GM18868 (cell line): ENCODE measurements around the gene FETUB.
"Not testable (repeated sequence)": the region's sequence is repeated elsewhere in the genome, so short reads cannot be mapped to it uniquely, and the experiment has no call there.

Experiments
- ATAC-seq: cut with Tn5 transposase; IDR thresholded peaks from one replicate; pipeline ENCODE4 v1.9.1; 2021; ENCODE audit warnings: mild to moderate bottlenecking, moderate library complexity; ENCODE audit not compliant: unreplicated experiment

The FETUB gene

GRCh38 chr3:186671051-186671450 is 30.9 kb downstream of the FETUB start:
- no peak for ATAC-seq

- no peak for ATAC-seq
These were observed 38.4 kb downstream of the FETUB start for GRCh38 chr3:186678604-186679003.

- ATAC-seq: no peak
These were observed 39.0 kb downstream of the FETUB start for GRCh38 chr3:186679151-186679550.

DNA sequence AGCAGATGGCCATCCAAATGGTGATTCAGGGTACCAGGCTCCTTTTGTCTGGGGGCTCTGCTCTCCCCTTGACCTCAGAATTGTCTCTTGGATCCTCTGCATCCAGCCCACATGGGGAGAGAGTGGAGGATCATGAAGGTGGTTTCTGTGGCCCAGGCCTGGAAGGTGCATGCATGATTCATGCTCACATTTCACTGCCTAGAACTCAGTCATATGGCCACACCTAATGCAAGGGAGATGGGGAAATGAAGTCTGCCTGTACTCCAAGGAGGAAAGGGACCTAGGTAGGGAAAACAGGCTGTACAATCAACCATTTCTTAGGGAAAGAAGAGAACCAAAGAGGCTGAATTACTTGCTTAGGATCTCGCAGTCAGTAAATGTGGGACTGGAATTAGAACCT is 40.7 kb downstream of the FETUB start:
- ATAC-seq: no peak

DNA sequence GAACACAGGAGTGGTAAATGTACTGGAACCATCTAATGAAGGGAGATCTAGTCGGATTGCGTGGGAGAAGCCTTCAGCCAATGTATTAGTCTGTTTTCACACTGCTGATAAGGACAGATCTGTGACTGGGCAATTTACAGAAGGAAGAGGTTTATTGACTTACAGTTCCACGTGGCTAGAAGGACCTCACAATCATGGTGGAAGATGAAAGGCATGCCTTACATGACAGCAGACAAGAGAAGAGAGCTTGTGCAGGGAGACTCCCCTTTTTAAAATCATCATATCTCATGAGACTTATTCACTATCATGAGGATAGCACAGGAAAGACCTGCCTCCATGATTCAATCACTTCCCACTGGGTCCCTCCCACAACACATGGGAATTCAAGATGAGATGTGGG is 42.6 kb downstream of the FETUB start:
- no peak for ATAC-seq

GRCh38 chr3:186683979-186684378 is 43.8 kb downstream of the FETUB start:
- ATAC-seq: no peak

GRCh38 chr3:186686475-186686874 is 46.3 kb downstream of the FETUB start:
- ATAC-seq: not testable (repeated sequence)

GRCh38 chr3:186687120-186687651 is 47.0 kb downstream of the FETUB start:
- no peak for ATAC-seq

- not testable (repeated sequence) for ATAC-seq
These were observed 50.1 kb downstream of the FETUB start for GRCh38 chr3:186690304-186690703.

DNA sequence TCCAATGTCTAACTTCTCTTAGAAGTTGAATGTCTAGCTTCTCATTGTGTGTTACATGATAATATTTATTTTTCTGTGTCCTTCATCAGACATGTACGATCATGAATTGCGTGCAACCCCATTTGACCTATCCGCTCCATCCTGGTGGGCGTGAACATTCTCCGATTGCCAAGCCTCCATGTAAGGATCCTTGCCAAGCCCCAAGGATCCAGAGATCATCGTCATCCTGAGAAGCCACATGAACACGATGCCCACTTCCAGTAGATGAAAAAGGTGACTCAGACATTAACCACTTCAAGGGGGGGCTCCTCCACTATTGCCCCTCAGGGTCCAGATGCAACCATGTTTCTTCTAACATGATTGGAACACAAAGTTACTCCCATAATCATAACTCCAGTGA is 51.5 kb downstream of the FETUB start:
- ATAC-seq: no peak

GRCh38 chr3:186693843-186694242 is 53.6 kb downstream of the FETUB start:
- ATAC-seq: no peak

GRCh38 chr3:186694288-186695032 is 54.3 kb downstream of the FETUB start:
- ATAC-seq: no peak

- no peak for ATAC-seq
These were observed 56.3 kb downstream of the FETUB start for GRCh38 chr3:186696522-186696921.

- ATAC-seq: no peak
These were observed 57.3 kb downstream of the FETUB start for GRCh38 chr3:186697510-186697909.

- no peak for ATAC-seq
These were observed 60.1 kb downstream of the FETUB start for GRCh38 chr3:186700267-186700666.

DNA sequence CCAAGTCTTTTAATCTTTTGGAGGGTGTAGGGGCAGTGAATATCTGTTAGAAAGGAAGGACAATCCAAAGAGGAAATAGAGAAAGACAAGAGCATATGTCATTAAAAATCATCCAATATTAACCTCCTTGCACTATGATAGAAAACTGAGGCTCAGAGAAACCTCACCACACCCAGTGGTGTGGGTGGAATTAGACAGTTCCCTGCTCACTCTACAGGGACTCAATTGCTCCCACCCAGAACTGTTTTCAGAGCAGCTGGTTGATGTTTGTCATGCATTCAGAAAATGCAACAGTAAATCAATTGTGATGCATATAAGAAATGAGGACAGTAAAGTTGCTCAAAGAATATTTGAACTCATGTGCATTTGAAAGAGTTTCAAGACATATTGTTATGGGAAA is 62.3 kb downstream of the FETUB start:
- not testable (repeated sequence) for ATAC-seq
